ENCODE results near the gene NUP210L. TPM values are rescaled to one million over a fixed set of nuclear protein-coding genes. Genes with fewer than 3 reads are reported as not detected.

The NUP210L gene
- total and polyA plus RNA-seq, 2 of the 13 experiments (the other 11 are each of a cell fraction or from before 2014, with no cell fraction given) = not detected

DNA sequence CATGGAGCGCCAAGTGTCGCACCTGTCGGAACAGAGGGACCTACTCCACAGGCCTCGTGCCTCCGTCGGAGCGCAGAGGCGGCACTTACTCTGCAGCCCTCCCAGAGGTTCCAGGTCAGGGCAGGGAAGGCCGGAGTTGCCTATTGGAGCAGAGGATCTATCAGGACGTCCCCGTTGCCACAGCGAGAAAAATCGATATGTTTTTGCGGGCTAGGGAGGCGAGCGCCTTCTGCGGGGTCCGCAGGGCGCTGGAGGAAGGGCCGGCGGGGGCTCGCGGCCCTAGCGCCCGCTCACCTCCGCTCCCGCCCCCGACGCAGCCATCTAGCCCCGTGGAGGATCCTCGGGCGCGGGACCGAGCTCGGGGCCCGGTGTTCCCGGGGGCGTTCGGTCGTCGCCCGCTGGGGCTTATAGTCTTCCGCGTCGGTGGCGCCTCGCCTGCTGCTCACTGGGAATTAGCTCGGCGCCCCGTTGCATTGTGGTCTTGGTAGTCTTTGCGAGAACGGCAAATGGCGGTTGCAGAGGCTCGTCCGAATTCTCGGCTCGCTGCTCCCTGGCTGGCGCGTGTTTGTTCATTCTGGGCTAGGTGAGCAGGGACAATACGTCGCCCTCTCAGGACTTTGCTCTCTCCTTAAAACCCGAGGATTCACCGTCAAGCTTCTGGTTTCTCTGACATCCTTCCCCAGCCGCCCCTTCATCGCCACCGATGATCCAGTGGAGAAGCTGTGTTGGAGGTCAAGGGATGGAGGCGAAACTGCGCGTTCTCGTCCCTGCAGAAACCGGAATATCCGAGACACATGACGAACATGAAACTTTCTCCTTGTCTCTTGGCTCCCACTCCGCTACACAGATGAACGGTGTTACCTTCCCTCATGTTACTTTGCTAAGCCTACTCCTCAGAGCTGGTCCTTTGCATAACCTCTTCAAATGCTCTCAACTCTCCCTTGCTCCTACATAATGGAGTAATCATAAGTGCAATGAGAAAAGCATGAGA, 177.3 kb downstream of the NUP210L start, which contains the start of gene JTB (continued):
- TF ChIP-seq RFXAP (CRISPR knock-in tag; IDR thresholded peaks at IDR 0.05; ENCODE audit: borderline replicate concordance) = no peak; the same call in 1 of the 2 replicates
- TF ChIP-seq, protein P1, sequence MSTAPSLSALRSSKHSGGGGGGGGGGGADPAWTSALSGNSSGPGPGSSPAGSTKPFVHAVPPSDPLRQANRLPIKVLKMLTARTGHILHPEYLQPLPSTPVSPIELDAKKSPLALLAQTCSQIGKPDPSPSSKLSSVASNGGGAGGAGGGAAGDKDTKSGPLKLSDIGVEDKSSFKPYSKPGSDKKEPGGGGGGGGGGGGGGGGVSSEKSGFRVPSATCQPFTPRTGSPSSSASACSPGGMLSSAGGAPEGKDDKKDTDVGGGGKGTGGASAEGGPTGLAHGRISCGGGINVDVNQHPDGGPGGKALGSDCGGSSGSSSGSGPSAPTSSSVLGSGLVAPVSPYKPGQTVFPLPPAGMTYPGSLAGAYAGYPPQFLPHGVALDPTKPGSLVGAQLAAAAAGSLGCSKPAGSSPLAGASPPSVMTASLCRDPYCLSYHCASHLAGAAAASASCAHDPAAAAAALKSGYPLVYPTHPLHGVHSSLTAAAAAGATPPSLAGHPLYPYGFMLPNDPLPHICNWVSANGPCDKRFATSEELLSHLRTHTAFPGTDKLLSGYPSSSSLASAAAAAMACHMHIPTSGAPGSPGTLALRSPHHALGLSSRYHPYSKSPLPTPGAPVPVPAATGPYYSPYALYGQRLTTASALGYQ (CRISPR knock-in tag; IDR thresholded peaks at IDR 0.05) = no peak
- TF ChIP-seq ARNT2 (CRISPR knock-in tag; IDR thresholded peaks at IDR 0.05; ENCODE audit: low read depth) = peak; percentile 65; the same call in 1 of the 2 replicates
- no peak for TF ChIP-seq ATM (IDR thresholded peaks at IDR 0.05; ENCODE audit: borderline replicate concordance)
- TF ChIP-seq THAP11 (CRISPR knock-in tag; IDR thresholded peaks at IDR 0.05) = peak; percentile 99
- TF ChIP-seq, protein P2, sequence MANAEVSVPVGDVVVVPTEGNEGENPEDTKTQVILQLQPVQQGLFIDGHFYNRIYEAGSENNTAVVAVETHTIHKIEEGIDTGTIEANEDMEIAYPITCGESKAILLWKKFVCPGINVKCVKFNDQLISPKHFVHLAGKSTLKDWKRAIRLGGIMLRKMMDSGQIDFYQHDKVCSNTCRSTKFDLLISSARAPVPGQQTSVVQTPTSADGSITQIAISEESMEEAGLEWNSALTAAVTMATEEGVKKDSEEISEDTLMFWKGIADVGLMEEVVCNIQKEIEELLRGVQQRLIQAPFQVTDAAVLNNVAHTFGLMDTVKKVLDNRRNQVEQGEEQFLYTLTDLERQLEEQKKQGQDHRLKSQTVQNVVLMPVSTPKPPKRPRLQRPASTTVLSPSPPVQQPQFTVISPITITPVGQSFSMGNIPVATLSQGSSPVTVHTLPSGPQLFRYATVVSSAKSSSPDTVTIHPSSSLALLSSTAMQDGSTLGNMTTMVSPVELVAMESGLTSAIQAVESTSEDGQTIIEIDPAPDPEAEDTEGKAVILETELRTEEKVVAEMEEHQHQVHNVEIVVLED (CRISPR knock-in tag; IDR thresholded peaks at IDR 0.05; ENCODE audit: borderline replicate concordance) = peak; percentile 82
- no peak for TF ChIP-seq STAT5B (CRISPR knock-in tag; IDR thresholded peaks at IDR 0.05)
- no peak for TF ChIP-seq HDAC6 (IDR thresholded peaks at IDR 0.05; ENCODE audit: low read depth, low read length)
- TF ChIP-seq ZNF749 (CRISPR knock-in tag; IDR thresholded peaks at IDR 0.05; ENCODE audit: borderline replicate concordance) = peak; percentile 1; the same call in 1 of the 2 replicates
- TF ChIP-seq, protein P3, sequence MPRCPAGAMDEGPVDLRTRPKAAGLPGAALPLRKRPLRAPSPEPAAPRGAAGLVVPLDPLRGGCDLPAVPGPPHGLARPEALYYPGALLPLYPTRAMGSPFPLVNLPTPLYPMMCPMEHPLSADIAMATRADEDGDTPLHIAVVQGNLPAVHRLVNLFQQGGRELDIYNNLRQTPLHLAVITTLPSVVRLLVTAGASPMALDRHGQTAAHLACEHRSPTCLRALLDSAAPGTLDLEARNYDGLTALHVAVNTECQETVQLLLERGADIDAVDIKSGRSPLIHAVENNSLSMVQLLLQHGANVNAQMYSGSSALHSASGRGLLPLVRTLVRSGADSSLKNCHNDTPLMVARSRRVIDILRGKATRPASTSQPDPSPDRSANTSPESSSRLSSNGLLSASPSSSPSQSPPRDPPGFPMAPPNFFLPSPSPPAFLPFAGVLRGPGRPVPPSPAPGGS (CRISPR knock-in tag; IDR thresholded peaks at IDR 0.05) = peak; percentile 87; the same call in 1 of the 2 replicates
- peak; percentile 43; the same call in 1 of the 2 replicates for TF ChIP-seq ZNF275 (CRISPR knock-in tag; IDR thresholded peaks at IDR 0.05; ENCODE audit: borderline replicate concordance)
- TF ChIP-seq ZSCAN30 (CRISPR knock-in tag; IDR thresholded peaks at IDR 0.05) = no peak
- 0 out of 2 replicates have a peak, but pooled peaks have one; percentile 58 for TF ChIP-seq ISX (CRISPR knock-in tag; conservative IDR thresholded peaks at IDR 0.05)
- peak; percentile 19 for TF ChIP-seq ZFP90 (CRISPR knock-in tag; IDR thresholded peaks at IDR 0.05; ENCODE audit: borderline replicate concordance)
- TF ChIP-seq TFDP1 (CRISPR knock-in tag; IDR thresholded peaks at IDR 0.05; ENCODE audit: borderline replicate concordance) = peak; percentile 69; the same call in 1 of the 2 replicates
- no peak for TF ChIP-seq ETS1 (CRISPR knock-in tag; IDR thresholded peaks at IDR 0.05)

Measured in HepG2 (cell line).